Colonic mucosa (tissue), 4 donors: ENCODE data around the gene IFT43. TPM values are rescaled to one million over a fixed set of nuclear protein-coding genes. Genes with fewer than 3 reads are reported as not detected.

Source experiments
- DNase-seq: peaks from one replicate; pipeline ENCODE4 v3.0.0-alpha.2; 2020
- H3K27ac ChIP-seq: fragments of 200-600 bp; one replicate; pipeline ENCODE4 v1.8.0; 2021
- H3K27me3 ChIP-seq: fragments of 200-600 bp; one replicate; pipeline ENCODE4 v1.8.0; 2021
- H3K36me3 ChIP-seq: fragments of 200-600 bp; one replicate; pipeline ENCODE4 v1.8.0; 2021
- H3K4me1 ChIP-seq: fragments of 200-600 bp; one replicate; pipeline ENCODE4 v1.8.0; 2021; ENCODE audit warnings: mild to moderate bottlenecking
- H3K4me3 ChIP-seq: fragments of 200-600 bp; one replicate; pipeline ENCODE4 v1.8.0; 2021
- H3K9ac ChIP-seq, 2 donors: one replicate each; pipeline ENCODE4 v1.7.0; 2013; ENCODE audit warnings: control low read depth in 2 of 2, low read depth in 2 of 2, low read length in 2 of 2
- H3K9me3 ChIP-seq: fragments of 200-600 bp; one replicate; pipeline ENCODE4 v1.8.0; 2021
- intact Hi-C: fragments of 100-400 bp; cut with DNase I; formaldehyde crosslinking; loops from one replicate; pipeline ENCODE4 v1.14.1; 2022
- total RNA-seq, 2 donors: library from RNA; stranded (reverse); fragmentation: NEBNext Ultra II Directional in 1 of 2; extraction: Animal tissue kit (Norgen Biotek cat#: 25700) in 1 of 2; gene quantifications; one replicate each; pipeline ENCODE4 v1.2.1, GENCODE V29; 2021
- TF ChIP-seq, protein P1 (sequence below): fragments of 200-600 bp; IDR thresholded peaks from one replicate; pipeline ENCODE4 v1.8.0; 2022; ENCODE audit warnings: antibody characterized with exemption, mild to moderate bottlenecking
- donor health status: healthy.
- donor health status: DM: no; HTN: no; CAD: no.
- donor health status: DM: no; HTN: no; CAD: no.

The IFT43 gene
- total RNA-seq, 2 donors from 2014 or later: 26.5 to 26.6 TPM

DNA sequence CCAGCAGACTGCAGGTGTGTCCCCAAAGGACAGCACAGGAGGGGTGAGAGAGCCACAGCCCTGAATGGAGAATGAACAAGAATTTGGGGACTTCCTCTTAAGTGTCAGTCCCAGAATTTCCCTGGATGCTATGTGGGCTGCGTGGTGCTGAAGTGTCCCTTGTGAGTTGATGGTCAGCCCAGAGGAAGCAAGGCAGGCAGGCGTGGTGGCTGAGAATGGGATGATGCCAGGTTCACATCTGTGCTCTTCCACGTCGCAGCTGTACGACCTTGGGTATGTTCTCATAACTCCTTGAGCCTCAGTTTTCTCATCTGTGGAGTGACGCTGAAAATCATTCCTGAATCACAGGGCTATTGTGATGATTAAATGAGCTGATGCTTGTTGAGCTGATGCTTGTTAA is 104.0 kb downstream of the IFT43 start:
- no peak overlapping the region for H3K9ac ChIP-seq

DNA sequence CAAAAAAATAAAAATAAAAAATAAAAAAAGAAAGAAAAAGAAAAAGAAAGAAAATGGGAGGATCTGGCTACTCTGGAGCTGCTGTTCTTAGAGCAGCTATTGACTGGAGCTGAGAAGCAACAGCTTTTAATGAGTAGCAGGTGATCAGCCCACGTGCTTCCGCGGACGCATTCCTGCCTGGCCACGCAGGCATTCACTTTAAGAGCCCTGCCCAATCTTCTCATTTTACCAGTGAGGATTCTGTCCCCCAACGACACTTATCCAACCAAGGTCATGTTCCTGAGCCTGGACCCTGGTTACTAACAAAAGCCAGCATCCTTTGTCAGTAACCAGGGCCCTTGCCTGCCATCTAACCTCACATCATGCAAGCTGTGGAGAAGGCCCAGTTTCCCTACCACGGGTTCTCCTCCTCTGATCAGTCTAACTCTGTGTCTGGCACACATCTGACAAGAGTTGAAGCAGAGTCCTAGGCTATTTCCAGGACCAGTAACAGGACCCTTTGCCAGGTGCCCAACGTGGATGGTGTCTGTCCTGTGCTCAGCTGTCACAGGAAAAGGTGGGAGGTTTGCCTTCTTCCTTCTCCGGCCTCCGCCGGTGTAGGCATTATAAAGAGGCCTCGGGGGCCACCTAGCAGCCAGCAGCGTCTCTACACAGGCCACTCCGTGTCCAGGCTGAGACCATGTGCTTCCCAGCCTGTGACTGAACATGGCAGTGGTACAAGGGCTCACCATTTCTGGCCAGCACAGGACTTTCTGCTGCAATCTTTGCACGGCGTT is 105.2 kb downstream of the IFT43 start:
- Histone ChIP-seq H3K4me1 (no peaks in the 10 kb centered on the region), H3K36me3 (no peaks in the 10 kb centered on the region), H3K27me3 (no peaks in the 10 kb centered on the region), H3K27ac (no peak overlapping the region), H3K9me3 (no peaks in the 10 kb centered on the region), H3K9ac (no peak overlapping the region), H3K4me3 (no peak overlapping the region)
- TF ChIP-seq, protein P1, sequence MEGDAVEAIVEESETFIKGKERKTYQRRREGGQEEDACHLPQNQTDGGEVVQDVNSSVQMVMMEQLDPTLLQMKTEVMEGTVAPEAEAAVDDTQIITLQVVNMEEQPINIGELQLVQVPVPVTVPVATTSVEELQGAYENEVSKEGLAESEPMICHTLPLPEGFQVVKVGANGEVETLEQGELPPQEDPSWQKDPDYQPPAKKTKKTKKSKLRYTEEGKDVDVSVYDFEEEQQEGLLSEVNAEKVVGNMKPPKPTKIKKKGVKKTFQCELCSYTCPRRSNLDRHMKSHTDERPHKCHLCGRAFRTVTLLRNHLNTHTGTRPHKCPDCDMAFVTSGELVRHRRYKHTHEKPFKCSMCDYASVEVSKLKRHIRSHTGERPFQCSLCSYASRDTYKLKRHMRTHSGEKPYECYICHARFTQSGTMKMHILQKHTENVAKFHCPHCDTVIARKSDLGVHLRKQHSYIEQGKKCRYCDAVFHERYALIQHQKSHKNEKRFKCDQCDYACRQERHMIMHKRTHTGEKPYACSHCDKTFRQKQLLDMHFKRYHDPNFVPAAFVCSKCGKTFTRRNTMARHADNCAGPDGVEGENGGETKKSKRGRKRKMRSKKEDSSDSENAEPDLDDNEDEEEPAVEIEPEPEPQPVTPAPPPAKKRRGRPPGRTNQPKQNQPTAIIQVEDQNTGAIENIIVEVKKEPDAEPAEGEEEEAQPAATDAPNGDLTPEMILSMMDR: no peak
- DNase-seq: no peak
- intact Hi-C loops: no loop called here

More for the DNA sequence above, 104.0 kb downstream of the IFT43 start:
- no peak overlapping the region for H3K27ac ChIP-seq
- H3K9me3 ChIP-seq: no peaks in the 10 kb centered on the region
- intact Hi-C loops: no loop called here
- no peak for DNase-seq
- H3K27me3 ChIP-seq: no peaks in the 10 kb centered on the region
- H3K4me3 ChIP-seq: no peak overlapping the region
- no peaks in the 10 kb centered on the region for H3K36me3 ChIP-seq
- H3K4me1 ChIP-seq: no peaks in the 10 kb centered on the region
- TF ChIP-seq, protein P1: no peak

DNA sequence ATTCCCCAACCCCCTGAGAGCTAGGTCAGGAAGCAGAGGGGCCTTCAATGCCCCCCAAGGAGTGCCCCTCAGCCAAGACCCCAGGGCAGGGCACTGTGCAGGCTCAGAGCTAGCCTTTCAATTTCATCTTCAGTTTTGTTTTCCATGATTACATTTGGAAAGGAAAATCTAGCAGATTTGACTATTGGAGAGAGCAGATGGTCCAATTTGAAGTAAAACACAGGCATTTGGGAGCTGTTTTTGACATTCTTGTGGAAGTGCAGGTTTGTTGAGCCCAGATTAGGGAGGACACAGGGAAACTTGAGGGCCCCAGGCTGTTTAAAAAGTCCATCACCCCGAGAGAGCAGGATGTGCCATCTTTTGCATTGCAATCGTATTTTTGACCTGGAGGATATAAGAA is 107.5 kb downstream of the IFT43 start:
- DNase-seq: no peak
- no peaks in the 10 kb centered on the region for H3K27me3 ChIP-seq
- H3K4me1 ChIP-seq: no peaks in the 10 kb centered on the region
- TF ChIP-seq, protein P1: no peak
- no peak overlapping the region for H3K27ac ChIP-seq
- H3K4me3 ChIP-seq: no peak overlapping the region
- intact Hi-C loops: no loop called here
- no peak overlapping the region for H3K9ac ChIP-seq
- H3K36me3 ChIP-seq: no peaks in the 10 kb centered on the region
- H3K9me3 ChIP-seq: no peaks in the 10 kb centered on the region

DNA sequence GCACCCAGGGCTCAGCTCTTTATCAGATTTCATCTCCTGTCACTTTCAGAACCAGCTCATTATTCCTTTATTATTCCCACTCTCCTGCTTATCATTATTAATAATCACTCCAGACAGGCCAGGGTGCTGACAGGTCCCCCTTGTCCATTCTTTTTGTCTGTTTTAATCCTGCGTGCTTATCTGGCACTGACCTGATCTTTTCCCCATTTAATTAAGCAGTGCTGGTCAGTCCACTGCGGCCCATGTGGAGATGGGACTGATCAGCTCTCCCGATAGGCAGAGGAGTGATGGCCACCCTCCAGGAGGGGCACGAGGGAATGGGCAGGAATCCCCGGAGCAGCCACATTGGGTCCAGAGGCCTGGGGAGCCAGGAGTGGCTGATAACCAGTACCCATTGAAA is 110.7 kb downstream of the IFT43 start:
- H3K9ac ChIP-seq: no peak overlapping the region
- H3K4me1 ChIP-seq: no peaks in the 10 kb centered on the region
- H3K27ac ChIP-seq: no peak overlapping the region
- H3K4me3 ChIP-seq: no peak overlapping the region
- TF ChIP-seq, protein P1: no peak
- no peaks in the 10 kb centered on the region for H3K9me3 ChIP-seq
- no peaks in the 10 kb centered on the region for H3K36me3 ChIP-seq
- DNase-seq: no peak
- intact Hi-C loops: no loop called here
- no peaks in the 10 kb centered on the region for H3K27me3 ChIP-seq

DNA sequence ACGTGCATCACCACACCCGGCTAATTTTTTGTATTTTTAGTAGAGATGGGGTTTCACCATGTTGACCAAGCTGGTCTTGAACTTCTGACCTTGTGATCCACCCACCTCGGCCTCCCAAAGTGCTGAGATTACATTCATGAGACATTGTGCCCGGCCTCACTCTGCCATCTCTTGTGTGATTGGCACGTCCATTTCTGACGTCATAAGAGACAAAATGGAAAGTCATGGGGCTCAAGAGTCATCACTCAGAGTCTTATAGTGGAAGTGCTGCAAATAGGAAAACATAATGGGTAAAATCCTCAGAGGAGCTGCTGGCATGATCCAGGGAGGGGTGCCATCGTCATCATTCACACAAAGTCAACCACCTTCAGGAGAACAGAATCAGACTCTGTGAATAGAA is 112.0 kb downstream of the IFT43 start:
- no peak for DNase-seq
- no peak overlapping the region for H3K4me3 ChIP-seq
- no peaks in the 10 kb centered on the region for H3K36me3 ChIP-seq
- H3K27ac ChIP-seq: no peak overlapping the region
- no peak overlapping the region for H3K9ac ChIP-seq
- no peaks in the 10 kb centered on the region for H3K27me3 ChIP-seq
- intact Hi-C loops: no loop called here
- H3K9me3 ChIP-seq: no peaks in the 10 kb centered on the region
- TF ChIP-seq, protein P1: no peak
- no peaks in the 10 kb centered on the region for H3K4me1 ChIP-seq
